NCI-H1105 (cell line): Measurements from ENCODE around the gene SLC24A3.

Experiments
- DNase-seq: peaks from one replicate; lab custom pipeline; 2025; lab: John Stamatoyannopoulos, UW

SLC24A3 gene

GRCh38 chr20:19212469-19212815, at the start of gene SLC24A3:
TSS of gene SLC24A3 (plus strand) at chr20:19212642.
- peak; percentile 53 for DNase-seq

- no peak for DNase-seq
These were observed 42.3 kb upstream of the SLC24A3 start for GRCh38 chr20:19170148-19170547.

- no peak for DNase-seq
These were observed 39.8 kb upstream of the SLC24A3 start for GRCh38 chr20:19172637-19173036.

- DNase-seq = no peak
These were observed 35.9 kb upstream of the SLC24A3 start for GRCh38 chr20:19176470-19177052.

- DNase-seq = no peak
These were observed 30.9 kb upstream of the SLC24A3 start for GRCh38 chr20:19181552-19181951.

- no peak for DNase-seq
These were observed 27.4 kb upstream of the SLC24A3 start for GRCh38 chr20:19185083-19185482.

GRCh38 chr20:19193349-19193748, 19.1 kb upstream of the SLC24A3 start:
- DNase-seq = no peak

GRCh38 chr20:19205981-19206396, 6.5 kb upstream of the SLC24A3 start:
- DNase-seq = no peak

- no peak for DNase-seq
These were observed 4.9 kb upstream of the SLC24A3 start for GRCh38 chr20:19207541-19207940.

- DNase-seq = no peak
These were observed 1.9 kb upstream of the SLC24A3 start for GRCh38 chr20:19210391-19211155.

GRCh38 chr20:19211252-19211651, 1.2 kb upstream of the SLC24A3 start:
- DNase-seq = no peak

GRCh38 chr20:19211661-19212468, 577 bp upstream of the SLC24A3 start:
- DNase-seq = peak; percentile 81

GRCh38 chr20:19212821-19213502, 520 bp downstream of the SLC24A3 start:
- peak; percentile 83 for DNase-seq

- no peak for DNase-seq
These were observed 1.6 kb downstream of the SLC24A3 start for GRCh38 chr20:19213946-19214490.

- no peak for DNase-seq
These were observed 6.0 kb downstream of the SLC24A3 start for GRCh38 chr20:19218411-19218810.

GRCh38 chr20:19222520-19223040, 10.1 kb downstream of the SLC24A3 start:
- no peak for DNase-seq

GRCh38 chr20:19223640-19224039, 11.2 kb downstream of the SLC24A3 start:
- DNase-seq = no peak

GRCh38 chr20:19231359-19232035, 19.1 kb downstream of the SLC24A3 start:
- DNase-seq = no peak

GRCh38 chr20:19232997-19233794, 20.8 kb downstream of the SLC24A3 start:
- no peak for DNase-seq

GRCh38 chr20:19236371-19237055, 24.1 kb downstream of the SLC24A3 start:
- no peak for DNase-seq
